IMR-90 (cell line): ENCODE data around the gene PCYT1B. TPM values are rescaled to one million over a fixed set of nuclear protein-coding genes. Genes with fewer than 3 reads are reported as not detected.

ENCODE experiments used
- ATAC-seq: fragments of 200-7000 bp; cut with Tn5 transposase; 2 replicates; pipeline ENCODE4 v1.9.1; 2020; ENCODE audit warnings: low read depth, mild to moderate bottlenecking, moderate library complexity
- BruUV-seq: library from RNA; stranded (reverse); fragments of 400-500 nt; replicated peaks from 2 replicates; lab custom pipeline; 2021; lab: Mats Ljungman, UMichigan
- CTCF ChIA-PET: fragments of 300-600 bp; formaldehyde crosslinking; extraction: SDS; loops from one replicate; lab custom pipeline; 2021; ENCODE audit warnings: antibody characterized with exemption; lab: Yijun Ruan, JAX
- POLR2A ChIA-PET: fragments of 300-600 bp; sonication (Branson Sonifier 250); formaldehyde crosslinking; loops from one replicate; lab custom pipeline; 2022; ENCODE audit warnings: antibody characterized with exemption; ENCODE audit not compliant: unreplicated experiment; lab: Charles Lee
- DNase-seq: peaks from one replicate; pipeline ENCODE4 v3.0.0; 2013
- H2AFZ ChIP-seq: replicated peaks from 2 replicates; pipeline ENCODE3; 2013; ENCODE audit warnings: low read length, mild to moderate bottlenecking; ENCODE audit not compliant: poor library complexity
- H2AK5ac ChIP-seq: 2 replicates; pipeline ENCODE4 v1.6.1; 2013; ENCODE audit warnings: low read depth, low read length, inconsistent platforms
- H2AK9ac ChIP-seq: replicated peaks from 2 replicates; pipeline ENCODE3; 2013; ENCODE audit warnings: mild to moderate bottlenecking, low read depth, low read length, moderate library complexity; ENCODE audit not compliant: poor library complexity
- H2BK120ac ChIP-seq: 2 replicates; pipeline ENCODE4 v1.6.1; 2013; ENCODE audit warnings: low read depth, low read length, inconsistent platforms
- H2BK15ac ChIP-seq: 3 replicates; pipeline ENCODE4 v1.6.1; 2013; ENCODE audit warnings: low read depth, low read length, inconsistent platforms
- H2BK20ac ChIP-seq: 2 replicates; pipeline ENCODE4 v1.6.1; 2013; ENCODE audit warnings: low read depth, mild to moderate bottlenecking, inconsistent platforms, low read length, moderate library complexity
- H2BK5ac ChIP-seq: 2 replicates; pipeline ENCODE4 v1.6.1; 2013; ENCODE audit warnings: mild to moderate bottlenecking, low read depth, low read length, inconsistent platforms; ENCODE audit not compliant: poor library complexity, severe bottlenecking
- H3K14ac ChIP-seq: replicated peaks from 2 replicates; pipeline ENCODE4 v1.6.1; 2013; ENCODE audit warnings: low read depth, low read length, inconsistent platforms
- H3K18ac ChIP-seq: 2 replicates; pipeline ENCODE4 v1.6.1; 2013; ENCODE audit warnings: low read depth, low read length, control low read depth
- H3K23ac ChIP-seq: 2 replicates; pipeline ENCODE4 v1.6.1; 2013; ENCODE audit warnings: low read depth, low read length, inconsistent platforms
- H3K27ac ChIP-seq: 2 replicates; pipeline ENCODE4 v1.5.1; 2013; ENCODE audit warnings: mild to moderate bottlenecking, control low read depth, low read length; ENCODE audit not compliant: insufficient read depth
- H3K27me3 ChIP-seq: 2 replicates; pipeline ENCODE4 v1.6.1; 2013; ENCODE audit warnings: low read length; ENCODE audit not compliant: control insufficient read depth, insufficient read depth
- H3K36me3 ChIP-seq: 2 replicates; pipeline ENCODE4 v1.6.1; 2013; ENCODE audit warnings: low read length, mixed read lengths; ENCODE audit not compliant: control insufficient read depth, insufficient read depth
- H3K4ac ChIP-seq: 2 replicates; pipeline ENCODE4 v1.6.1; 2013; ENCODE audit warnings: low read depth, low read length, inconsistent platforms
- H3K4me1 ChIP-seq: 2 replicates; pipeline ENCODE4 v1.6.1; 2013; ENCODE audit warnings: low read length, mixed read lengths; ENCODE audit not compliant: control insufficient read depth, insufficient read depth
- H3K4me2 ChIP-seq: 2 replicates; pipeline ENCODE4 v1.6.1; 2013; ENCODE audit warnings: low read depth, mild to moderate bottlenecking, control low read depth, low read length, moderate library complexity
- H3K4me3 ChIP-seq: 2 replicates; pipeline ENCODE4 v1.5.1; 2013; ENCODE audit warnings: low read depth, mild to moderate bottlenecking, control low read depth, low read length, moderate library complexity; ENCODE audit not compliant: insufficient read depth
- H3K56ac ChIP-seq: 2 replicates; pipeline ENCODE4 v1.6.1; 2013; ENCODE audit warnings: low read length, inconsistent platforms; ENCODE audit not compliant: insufficient read depth; ENCODE audit errors: extremely low read depth
- H3K79me1 ChIP-seq, 2 experiments: 2 replicates each; pipeline ENCODE4 v1.6.1; 2013; ENCODE audit warnings: low read length in 2 of 2, inconsistent platforms in 1 of 2, low read depth in 1 of 2
- H3K9ac ChIP-seq: 2 replicates; pipeline ENCODE4 v1.6.1; 2013; ENCODE audit warnings: low read depth, low read length, control low read depth
- H3K9me1 ChIP-seq: 2 replicates; pipeline ENCODE4 v1.6.1; 2013; ENCODE audit warnings: low read length, inconsistent platforms; ENCODE audit not compliant: insufficient read depth
- H3K9me3 ChIP-seq: 2 replicates; pipeline ENCODE4 v1.6.1; 2013; ENCODE audit warnings: low read length; ENCODE audit not compliant: control insufficient read depth, insufficient read depth
- H4K20me1 ChIP-seq: 2 replicates; pipeline ENCODE4 v1.6.1; 2013; ENCODE audit warnings: low read length, inconsistent platforms; ENCODE audit not compliant: insufficient read depth
- H4K5ac ChIP-seq: 2 replicates; pipeline ENCODE4 v1.6.1; 2013; ENCODE audit warnings: mild to moderate bottlenecking, low read depth, low read length, control low read depth
- H4K8ac ChIP-seq, 2 experiments: 2 replicates each; pipeline ENCODE4 v1.6.1; 2013; ENCODE audit warnings: low read depth in 2 of 2, low read length in 2 of 2, control low read depth in 1 of 2, inconsistent platforms in 1 of 2
- H4K91ac ChIP-seq: 2 replicates; pipeline ENCODE4 v1.6.1; 2013; ENCODE audit warnings: low read depth, low read length, inconsistent platforms; ENCODE audit not compliant: insufficient read depth
- BHLHE40 ChIP-seq: fragments of 150-350 bp; IDR thresholded peaks from 2 replicates; pipeline ENCODE4 v1.6.1; 2016; ENCODE audit warnings: mild to moderate bottlenecking, low read depth, low read length
- CEBPB ChIP-seq: IDR thresholded peaks from 2 replicates; pipeline ENCODE4 v1.6.1; 2012; ENCODE audit warnings: low read depth, low read length, improper control_type of control experiment
- CHD1 ChIP-seq: IDR thresholded peaks from 2 replicates; pipeline ENCODE4 v1.6.1; 2012; ENCODE audit warnings: low read depth, low read length, improper control_type of control experiment
- CTCF ChIP-seq: conservative IDR thresholded peaks from 2 replicates; pipeline ENCODE4 v1.5.1; 2012; ENCODE audit warnings: mild to moderate bottlenecking, low read depth, low read length, improper control_type of control experiment
- ELK1 ChIP-seq: fragments of 150-350 bp; IDR thresholded peaks from 2 replicates; pipeline ENCODE4 v1.6.1; 2016; ENCODE audit warnings: low read depth, mild to moderate bottlenecking, low read length, moderate library complexity, borderline replicate concordance
- FOS ChIP-seq: fragments of 150-350 bp; IDR thresholded peaks from 2 replicates; pipeline ENCODE4 v1.6.1; 2016; ENCODE audit warnings: low read depth, low read length
- MAFK ChIP-seq: IDR thresholded peaks from 2 replicates; pipeline ENCODE4 v1.6.1; 2012; ENCODE audit warnings: low read depth, low read length, improper control_type of control experiment
- MAZ ChIP-seq: IDR thresholded peaks from 2 replicates; pipeline ENCODE4 v1.6.1; 2012; ENCODE audit warnings: low read depth, mild to moderate bottlenecking, low read length, improper control_type of control experiment, moderate library complexity, borderline replicate concordance
- MXI1 ChIP-seq: IDR thresholded peaks from 2 replicates; pipeline ENCODE4 v1.6.1; 2012; ENCODE audit warnings: low read depth, mild to moderate bottlenecking, low read length, moderate library complexity, borderline replicate concordance
- NFE2L2 ChIP-seq: fragments of 150-350 bp; IDR thresholded peaks from 2 replicates; pipeline ENCODE4 v1.6.1; 2016; ENCODE audit warnings: low read depth, mild to moderate bottlenecking, low read length
- POLR2A ChIP-seq: IDR thresholded peaks from 2 replicates; pipeline ENCODE4 v1.6.1; 2012; ENCODE audit warnings: mild to moderate bottlenecking, low read depth, low read length
- RAD21 ChIP-seq: IDR thresholded peaks from 2 replicates; pipeline ENCODE4 v1.6.1; 2012; ENCODE audit warnings: low read length, improper control_type of control experiment
- RCOR1 ChIP-seq: IDR thresholded peaks from 2 replicates; pipeline ENCODE4 v1.6.1; 2012; ENCODE audit warnings: mild to moderate bottlenecking, low read length, improper control_type of control experiment; ENCODE audit not compliant: insufficient replicate concordance
- RFX5 ChIP-seq: IDR thresholded peaks from 2 replicates; pipeline ENCODE4 v1.8.0; 2012; ENCODE audit warnings: low read depth, mild to moderate bottlenecking, low read length, moderate library complexity
- SMC3 ChIP-seq: fragments of 150-350 bp; IDR thresholded peaks from 2 replicates; pipeline ENCODE4 v1.6.1; 2016; ENCODE audit warnings: low read depth, mild to moderate bottlenecking, antibody characterized with exemption, low read length, moderate library complexity
- USF2 ChIP-seq: fragments of 150-350 bp; IDR thresholded peaks from 2 replicates; pipeline ENCODE4 v1.6.1; 2017; ENCODE audit warnings: mild to moderate bottlenecking, antibody characterized with exemption, low read length, low read depth
- WGBS, 2 experiments: methylation state at CpG; one replicate each; pipeline versions ENCODE4 v1.1.5 to v1.1.7; 2013; ENCODE audit warnings: missing lambda C conversion rate in 2 of 2; ENCODE audit not compliant: insufficient read length in 1 of 2; ENCODE audit errors: extremely low coverage in 2 of 2; 5-methylcytosine and 5-hydroxymethylcytosine counted together
- dilution Hi-C: fragments of 300-500 bp; cut with HindIII; formaldehyde crosslinking; loops from one replicate; pipeline ENCODE4 v1.14.3; 2018; ENCODE audit warnings: low sequenced_read_pairs; ENCODE audit not compliant: unreplicated experiment
- in situ Hi-C: fragments of 300-500 bp; cut with MboI; formaldehyde crosslinking; loops from 3 replicates; pipeline ENCODE4 v1.14.3; 2019; ENCODE audit warnings: low sequenced_read_pairs, inconsistent platforms, mixed read lengths
- intact Hi-C: fragments of 100-400 bp; cut with micrococcal nuclease; formaldehyde crosslinking; loops from 2 replicates; pipeline ENCODE4 v1.10.0; 2022
- polyA plus RNA-seq, 3 experiments: library from polyadenylated mRNA; depleted of rRNA; stranded (reverse); fragments of >200 nt; gene quantifications; 2 replicates each; pipeline ENCODE4 v1.2.3, GENCODE V29; 2012; ENCODE audit warnings: low replicate concordance in 1 of 3
- total RNA-seq: library from RNA; depleted of rRNA; stranded (reverse); fragments of >200 nt; gene quantifications from 2 replicates; pipeline ENCODE4 v1.2.3, GENCODE V29; 2012

The PCYT1B gene
- total and polyA plus RNA-seq, 2 of the 4 experiments (the other 2 are of a cell fraction), result under 0.01 to 0.09 TPM

GRCh38 chrX:24594501-24594900 is 52.6 kb downstream of the PCYT1B start:
- CTCF ChIA-PET, result no interaction called here

More at GRCh38 chrX:24594501-24594900, 52.6 kb downstream of the PCYT1B start:
- H3K4me3 ChIP-seq, result no peak overlapping the region
- no peak overlapping the region for H3K27ac ChIP-seq
- TF ChIP-seq ELK1 (no peak), SMC3 (no peak), POLR2A (no peak), MAZ (no peak), MAFK (no peak), MXI1 (no peak), FOS (no peak), USF2 (no peak), RCOR1 (no peak), CTCF (no peak), CEBPB (no peak), NFE2L2 (no peak), RFX5 (no peak), BHLHE40 (no peak), RAD21 (no peak), CHD1 (no peak)
- H3K18ac ChIP-seq, result no peak overlapping the region
- no peak overlapping the region for H2BK5ac ChIP-seq
- WGBS, 2 experiments, result 84% methylated on average over 2 of the region's 4 CpGs; no CpG with 5 or more reads in 1 of the 2 experiments
- in situ Hi-C loops, result no loop called here
- no peak overlapping the region for H2BK120ac ChIP-seq
- H2AK9ac ChIP-seq, result no peak overlapping the region
- no peak overlapping the region for H2AFZ ChIP-seq
- no peak overlapping the region for H3K23ac ChIP-seq
- no peaks in the 10 kb centered on the region for H3K4me1 ChIP-seq
- BruUV-seq, result no TSS peak
- no peak overlapping the region for H3K56ac ChIP-seq
- no peak overlapping the region for H4K8ac ChIP-seq
- no peaks in the 10 kb centered on the region for H4K20me1 ChIP-seq
- no peak overlapping the region for H3K4ac ChIP-seq
- H3K4me2 ChIP-seq, result no peak overlapping the region
- H3K9me1 ChIP-seq, result no peaks in the 10 kb centered on the region
- POLR2A ChIA-PET, result no interaction called here
- H3K27me3 ChIP-seq, result peaks cover 2% of the 10 kb centered on the region; the same call in 1 of the 2 replicates
- dilution Hi-C loops, result no loop called here
- intact Hi-C loops, result loop anchor here (10.0 kb wide), 1 partner anchor 740 kb away; no protein-coding TSS in a partner anchor
- no peak overlapping the region for H2AK5ac ChIP-seq
- no peak overlapping the region for H3K9ac ChIP-seq
- H3K36me3 ChIP-seq, result no peaks in the 10 kb centered on the region
- ATAC-seq (no peak), DNase-seq (no peak)
- no peak overlapping the region for H2BK20ac ChIP-seq
- H4K91ac ChIP-seq, result no peak overlapping the region
- H3K79me1 ChIP-seq, result no peaks in the 10 kb centered on the region
- H2BK15ac ChIP-seq, result no peak overlapping the region
- no peaks in the 10 kb centered on the region for H3K9me3 ChIP-seq
- no peak overlapping the region for H4K5ac ChIP-seq
- H3K14ac ChIP-seq, result no peak overlapping the region
